Measurements from ENCODE around the gene TAS1R3.

GRCh38 chr1:1341549-1342021 lies 10.5 kb downstream of the TAS1R3 start:
- TF ChIP-seq EZH2 (IDR thresholded peaks at IDR 0.05) (no peak), CTCF (IDR thresholded peaks at IDR 0.05) (no peak), EZH2phosphoT487 (IDR thresholded peaks at IDR 0.05) (no peak)
